PFSK-1 (cell line): Measurements from ENCODE around the gene GIT2.

ENCODE experiments used
- TAF1 ChIP-seq: IDR thresholded peaks from 2 replicates; pipeline ENCODE4 v1.6.1; 2012; ENCODE audit warnings: low read length, control low read depth, borderline replicate concordance; ENCODE audit not compliant: insufficient read depth
- TF ChIP-seq, protein P1 (sequence below), 2 experiments: IDR thresholded peaks; 2 replicates each; pipeline versions ENCODE4 v1.6.1 to v1.8.0; 2011 to 2012; ENCODE audit warnings: low read depth in 2 of 2, low read length in 2 of 2, control low read depth in 1 of 2, inconsistent platforms in 1 of 2, mild to moderate bottlenecking in 1 of 2, moderate library complexity in 1 of 2; ENCODE audit not compliant: insufficient read depth in 1 of 2

DNA sequence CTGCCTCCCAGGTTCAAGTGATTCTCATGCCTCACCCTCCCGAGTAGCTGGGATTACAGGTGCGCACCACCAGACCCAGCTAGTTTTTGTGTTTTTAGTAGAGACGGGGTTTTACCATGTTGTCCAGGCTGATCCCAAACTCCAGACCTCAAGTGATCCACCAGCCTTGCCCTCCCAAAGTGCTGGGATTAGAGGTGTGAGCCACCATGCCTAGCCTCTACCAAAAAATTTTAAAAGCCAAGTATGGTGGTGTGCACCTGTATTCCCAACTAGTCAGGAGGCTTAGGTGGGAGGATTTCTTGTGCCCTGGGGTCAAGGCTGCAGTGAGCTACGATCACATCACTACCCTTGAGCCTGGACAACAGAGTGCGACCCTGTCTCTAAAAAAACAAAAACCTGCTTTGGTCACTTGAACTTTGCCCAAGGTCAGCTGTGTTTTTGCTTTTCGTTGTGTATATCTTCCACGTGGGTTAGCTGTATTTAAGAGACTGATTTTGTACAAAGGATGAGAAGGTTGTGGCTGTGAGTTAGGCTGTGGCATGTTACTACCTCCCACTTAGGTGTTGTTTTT, 39.5 kb upstream of the GIT2 start:
- TF ChIP-seq TAF1, result no peak
- TF ChIP-seq, protein P1, sequence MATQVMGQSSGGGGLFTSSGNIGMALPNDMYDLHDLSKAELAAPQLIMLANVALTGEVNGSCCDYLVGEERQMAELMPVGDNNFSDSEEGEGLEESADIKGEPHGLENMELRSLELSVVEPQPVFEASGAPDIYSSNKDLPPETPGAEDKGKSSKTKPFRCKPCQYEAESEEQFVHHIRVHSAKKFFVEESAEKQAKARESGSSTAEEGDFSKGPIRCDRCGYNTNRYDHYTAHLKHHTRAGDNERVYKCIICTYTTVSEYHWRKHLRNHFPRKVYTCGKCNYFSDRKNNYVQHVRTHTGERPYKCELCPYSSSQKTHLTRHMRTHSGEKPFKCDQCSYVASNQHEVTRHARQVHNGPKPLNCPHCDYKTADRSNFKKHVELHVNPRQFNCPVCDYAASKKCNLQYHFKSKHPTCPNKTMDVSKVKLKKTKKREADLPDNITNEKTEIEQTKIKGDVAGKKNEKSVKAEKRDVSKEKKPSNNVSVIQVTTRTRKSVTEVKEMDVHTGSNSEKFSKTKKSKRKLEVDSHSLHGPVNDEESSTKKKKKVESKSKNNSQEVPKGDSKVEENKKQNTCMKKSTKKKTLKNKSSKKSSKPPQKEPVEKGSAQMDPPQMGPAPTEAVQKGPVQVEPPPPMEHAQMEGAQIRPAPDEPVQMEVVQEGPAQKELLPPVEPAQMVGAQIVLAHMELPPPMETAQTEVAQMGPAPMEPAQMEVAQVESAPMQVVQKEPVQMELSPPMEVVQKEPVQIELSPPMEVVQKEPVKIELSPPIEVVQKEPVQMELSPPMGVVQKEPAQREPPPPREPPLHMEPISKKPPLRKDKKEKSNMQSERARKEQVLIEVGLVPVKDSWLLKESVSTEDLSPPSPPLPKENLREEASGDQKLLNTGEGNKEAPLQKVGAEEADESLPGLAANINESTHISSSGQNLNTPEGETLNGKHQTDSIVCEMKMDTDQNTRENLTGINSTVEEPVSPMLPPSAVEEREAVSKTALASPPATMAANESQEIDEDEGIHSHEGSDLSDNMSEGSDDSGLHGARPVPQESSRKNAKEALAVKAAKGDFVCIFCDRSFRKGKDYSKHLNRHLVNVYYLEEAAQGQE (IDR thresholded peaks at IDR 0.05; ENCODE audit: insufficient read depth in 1 of 2, low read depth in 2 of 2, low read length in 2 of 2), result no peak
